ENCODE measurements around the gene TTC28. TPM values are rescaled to one million over a fixed set of nuclear protein-coding genes. Genes with fewer than 3 reads are reported as not detected.

The TTC28 gene
- total and polyA plus RNA-seq, 11 donors: 5.1 to 34.9 (median 21.8) TPM

DNA sequence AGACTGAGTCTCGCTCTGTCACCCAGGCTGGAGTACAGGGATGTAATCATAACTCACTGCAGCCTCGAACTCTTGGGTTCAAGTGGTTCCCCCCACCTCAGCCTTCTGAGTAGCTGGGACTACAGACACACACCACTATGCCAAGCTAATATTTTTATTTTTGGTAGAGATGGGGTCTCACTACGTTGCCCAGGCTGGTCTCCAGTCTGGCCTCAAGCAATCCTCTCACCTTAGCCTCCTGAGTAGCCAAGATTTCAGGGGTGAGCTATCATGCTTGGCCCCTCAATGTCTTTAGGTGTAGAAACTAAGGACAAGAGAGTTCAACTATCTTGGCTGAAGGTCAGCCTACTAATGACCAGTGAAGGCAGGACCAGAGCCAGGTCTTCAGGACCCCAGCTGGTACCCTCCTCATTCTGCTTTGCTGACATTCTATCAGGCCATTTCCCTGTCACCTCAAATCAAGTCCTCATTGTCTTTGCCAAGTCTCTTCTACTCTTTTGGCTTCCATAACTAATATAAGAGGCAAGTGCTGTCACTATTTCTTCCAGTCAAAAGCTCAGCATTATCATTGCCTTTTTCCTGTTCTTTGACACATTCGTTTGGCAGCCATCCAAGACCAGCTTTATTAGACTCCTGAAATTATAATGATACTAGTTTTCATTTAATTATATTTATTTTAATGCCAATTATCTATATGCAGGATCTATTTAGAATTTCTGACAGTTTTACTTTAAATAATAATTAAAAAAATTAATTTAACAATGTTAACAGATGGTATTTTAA is 496.4 kb downstream of the TTC28 start:
- ATAC-seq: peak in 2 of 4 donors; percentile 10 to 20

DNA sequence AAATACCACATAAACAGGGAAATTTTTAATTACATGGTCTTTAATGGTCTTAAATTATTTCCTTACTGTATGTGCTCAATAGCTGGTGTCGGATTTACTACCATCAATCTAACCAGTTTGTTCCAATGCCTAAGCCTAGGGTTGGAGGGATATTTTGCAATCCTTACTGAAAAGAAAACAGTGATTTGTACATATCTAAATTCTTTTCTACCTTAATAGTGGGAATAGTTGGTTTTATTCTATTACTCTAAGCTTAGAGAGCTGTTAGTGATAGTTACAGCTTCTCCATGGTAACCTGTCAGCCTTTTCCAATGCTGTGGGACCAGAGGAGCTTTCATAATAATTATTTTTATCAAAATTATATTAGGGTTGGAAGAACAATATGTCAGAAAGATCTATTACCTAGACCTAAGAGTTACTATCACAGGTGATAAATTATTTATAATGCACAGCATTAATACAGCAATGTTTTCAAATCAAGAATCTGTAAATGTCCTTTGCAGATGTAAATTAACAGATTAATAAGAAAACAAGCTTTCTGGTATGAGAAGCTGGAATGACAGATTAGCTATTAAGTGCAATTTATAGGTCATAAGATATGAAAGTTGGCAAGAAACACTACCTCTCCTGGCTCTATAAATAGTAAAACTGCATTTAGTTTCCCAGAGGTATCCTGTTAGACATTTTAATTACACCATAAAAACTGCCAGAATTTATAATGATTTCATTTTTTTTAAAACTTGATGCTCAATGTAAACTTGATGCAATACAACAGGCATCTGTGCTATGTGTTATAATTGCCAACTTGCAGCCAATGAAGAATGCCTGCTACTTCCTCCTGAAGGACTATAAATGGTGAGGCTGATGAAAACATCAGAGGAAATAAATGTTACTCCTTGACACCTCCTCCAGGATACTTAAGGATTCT is 498.6 kb downstream of the TTC28 start:
- peak in 1 of 4 donors; percentile 45 for ATAC-seq
- WGBS, 4 donors: 91 to 100% (median 98%) methylated on average over 1 of the region's 1 CpG

More for the DNA sequence above, 496.4 kb downstream of the TTC28 start:
- no peaks in the 10 kb centered on the region for H3K27me3 ChIP-seq
- intact Hi-C loops (cut with DNase I): no loop called here
- no peak for DNase-seq
- H3K4me3 ChIP-seq: no peak overlapping the region
- H3K9me3 ChIP-seq: no peaks in the 10 kb centered on the region
- no peak overlapping the region for H3K27ac ChIP-seq
- 70 to 77% (median 74%) methylated on average over 4 of the region's 4 CpGs for whole genome bisulfite sequencing, 4 donors
- peaks cover 0 to 43% (median 20%) of the 10 kb centered on the region in 12 donors for H3K4me1 ChIP-seq
- H3K36me3 ChIP-seq: no peaks in the 10 kb centered on the region
- no peak for TF ChIP-seq POLR2A (IDR thresholded peaks at IDR 0.05)
- TF ChIP-seq, protein P1, sequence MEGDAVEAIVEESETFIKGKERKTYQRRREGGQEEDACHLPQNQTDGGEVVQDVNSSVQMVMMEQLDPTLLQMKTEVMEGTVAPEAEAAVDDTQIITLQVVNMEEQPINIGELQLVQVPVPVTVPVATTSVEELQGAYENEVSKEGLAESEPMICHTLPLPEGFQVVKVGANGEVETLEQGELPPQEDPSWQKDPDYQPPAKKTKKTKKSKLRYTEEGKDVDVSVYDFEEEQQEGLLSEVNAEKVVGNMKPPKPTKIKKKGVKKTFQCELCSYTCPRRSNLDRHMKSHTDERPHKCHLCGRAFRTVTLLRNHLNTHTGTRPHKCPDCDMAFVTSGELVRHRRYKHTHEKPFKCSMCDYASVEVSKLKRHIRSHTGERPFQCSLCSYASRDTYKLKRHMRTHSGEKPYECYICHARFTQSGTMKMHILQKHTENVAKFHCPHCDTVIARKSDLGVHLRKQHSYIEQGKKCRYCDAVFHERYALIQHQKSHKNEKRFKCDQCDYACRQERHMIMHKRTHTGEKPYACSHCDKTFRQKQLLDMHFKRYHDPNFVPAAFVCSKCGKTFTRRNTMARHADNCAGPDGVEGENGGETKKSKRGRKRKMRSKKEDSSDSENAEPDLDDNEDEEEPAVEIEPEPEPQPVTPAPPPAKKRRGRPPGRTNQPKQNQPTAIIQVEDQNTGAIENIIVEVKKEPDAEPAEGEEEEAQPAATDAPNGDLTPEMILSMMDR (IDR thresholded peaks at IDR 0.05): no peak

DNA sequence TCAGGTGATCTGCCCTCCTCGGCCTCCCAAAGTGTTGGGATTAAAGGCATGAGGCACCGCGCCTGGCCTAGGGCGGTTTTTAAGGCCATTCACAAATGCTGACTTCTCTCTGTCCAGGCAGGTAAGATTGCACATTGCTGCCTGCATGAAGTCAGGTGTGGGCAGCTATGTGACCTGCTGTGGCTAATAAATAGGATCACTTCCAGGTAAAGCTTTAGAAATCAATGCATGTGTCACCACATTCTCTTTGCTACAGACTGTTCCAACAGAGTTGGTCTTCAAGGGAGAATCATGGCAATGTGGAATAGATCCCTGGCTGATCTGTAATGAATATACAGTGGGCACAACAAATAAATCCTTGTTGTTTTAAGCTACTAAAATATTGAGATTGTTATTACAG is 500.2 kb downstream of the TTC28 start:
- no peaks in the 10 kb centered on the region for H3K27me3 ChIP-seq
- no peak overlapping the region for H3K27ac ChIP-seq
- no peak overlapping the region for H3K4me3 ChIP-seq
- 89 to 100% (median 98%) methylated on average over 4 of the region's 4 CpGs for WGBS, 4 donors
- H3K9me3 ChIP-seq: peaks cover 0 to 6% (median 0%) of the 10 kb centered on the region in 12 donors
- intact Hi-C loops (cut with DNase I): loop anchor here in 1 of 10 donors (5.0 kb wide), 1 partner anchor 52 kb away; no protein-coding TSS in a partner anchor
- TF ChIP-seq POLR2A (IDR thresholded peaks at IDR 0.05): no peak
- TF ChIP-seq, protein P1 (IDR thresholded peaks at IDR 0.05): no peak
- H3K4me1 ChIP-seq: peaks cover 0 to 38% (median 17%) of the 10 kb centered on the region in 12 donors
- DNase-seq (no peak), ATAC-seq (no peak)
- H3K36me3 ChIP-seq: no peaks in the 10 kb centered on the region

More for the DNA sequence above, 498.6 kb downstream of the TTC28 start:
- TF ChIP-seq POLR2A (IDR thresholded peaks at IDR 0.05): no peak
- TF ChIP-seq, protein P1 (IDR thresholded peaks at IDR 0.05): no peak
- intact Hi-C loops (cut with DNase I): no loop called here
- Histone ChIP-seq H3K27ac (peak overlapping the region in 2 of 12 donors; percentile 22 to 25), H3K4me3 (no peak overlapping the region), H3K9me3 (peaks cover 0 to under 1% (median 0%) of the 10 kb centered on the region in 12 donors), H3K4me1 (peaks cover 0 to 38% (median 17%) of the 10 kb centered on the region in 12 donors), H3K36me3 (no peaks in the 10 kb centered on the region), H3K27me3 (no peaks in the 10 kb centered on the region)
- no peak for DNase-seq

Measured in heart left ventricle (tissue), 16 donors.